Common myeloid progenitor, CD34-positive (primary cell): ENCODE measurements around the gene SDCCAG8.

Experiments
- CTCF ChIA-PET: fragments of 350-600 bp; sonication (Branson Sonifier 250); formaldehyde crosslinking; loops from one replicate; lab custom pipeline; 2021; ENCODE audit warnings: antibody characterized with exemption; lab: Charles Lee
- POLR2A ChIA-PET: fragments of 350-600 bp; sonication (Branson Sonifier 250); formaldehyde crosslinking; loops from one replicate; lab custom pipeline; 2021; ENCODE audit warnings: antibody characterized with exemption; lab: Charles Lee
- DNase-seq, 3 donors: peaks; one replicate each; pipeline versions ENCODE4 v3.0.0 to v3.0.0-alpha.2; 2013
- H3K27ac ChIP-seq, 2 experiments: 1 replicate in 1 of 2; 2 replicates in 1 of 2; pipeline ENCODE4 v1.7.0; 2013; ENCODE audit warnings: inconsistent platforms in 2 of 2, low read length in 2 of 2, mild to moderate bottlenecking in 2 of 2, low read depth in 1 of 2, moderate library complexity in 1 of 2; ENCODE audit not compliant: severe bottlenecking in 2 of 2, insufficient read depth in 1 of 2, poor library complexity in 1 of 2
- H3K27me3 ChIP-seq, 5 experiments: replicated peaks in 2 of 5; 1 replicate in 3 of 5; 2 replicates in 2 of 5; pipeline versions ENCODE4 v1.6.1 to v1.7.0; 2013; ENCODE audit warnings: low read length in 4 of 5, mild to moderate bottlenecking in 2 of 5, moderate library complexity in 2 of 5, inconsistent platforms in 1 of 5; ENCODE audit not compliant: insufficient read depth in 5 of 5, control insufficient read depth in 4 of 5
- H3K36me3 ChIP-seq, 4 experiments: 1 replicate in 2 of 4; 2 replicates in 2 of 4; pipeline versions ENCODE4 v1.6.1 to v1.7.0; 2013; ENCODE audit warnings: low read length in 3 of 4, control low read depth in 1 of 4, mild to moderate bottlenecking in 1 of 4; ENCODE audit not compliant: control insufficient read depth in 4 of 4, insufficient read depth in 4 of 4
- H3K4me1 ChIP-seq, 4 experiments: 1 replicate in 3 of 4; 2 replicates in 1 of 4; pipeline versions ENCODE4 v1.6.1 to v1.7.1; 2013; ENCODE audit warnings: low read length in 3 of 4, mild to moderate bottlenecking in 3 of 4, control low read depth in 1 of 4, inconsistent platforms in 1 of 4, moderate library complexity in 1 of 4; ENCODE audit not compliant: control insufficient read depth in 4 of 4, insufficient read depth in 4 of 4; ENCODE audit errors: control extremely low read depth in 1 of 4
- H3K4me3 ChIP-seq, 7 experiments: 1 replicate in 4 of 7; 2 replicates in 3 of 7; pipeline versions ENCODE4 v1.5.1 to v1.7.0; 2013; ENCODE audit warnings: mild to moderate bottlenecking in 7 of 7, low read length in 6 of 7, moderate library complexity in 6 of 7, inconsistent platforms in 2 of 7, low read depth in 2 of 7, control low read depth in 1 of 7; ENCODE audit not compliant: insufficient read depth in 4 of 7, control insufficient read depth in 1 of 7; ENCODE audit errors: extremely low read depth in 1 of 7
- H3K9me3 ChIP-seq, 5 experiments: 1 replicate in 4 of 5; 2 replicates in 1 of 5; pipeline versions ENCODE4 v1.6.1 to v1.7.1; 2013; ENCODE audit warnings: low read length in 4 of 5, mild to moderate bottlenecking in 2 of 5, inconsistent platforms in 1 of 5, low read depth in 1 of 5, moderate library complexity in 1 of 5; ENCODE audit not compliant: control insufficient read depth in 4 of 5, insufficient read depth in 2 of 5; ENCODE audit errors: control extremely low read depth in 1 of 5
- WGBS: methylation state at CpG from one replicate; pipeline ENCODE4 v1.1.5; 2013; ENCODE audit not compliant: insufficient coverage; 5-methylcytosine and 5-hydroxymethylcytosine counted together

SDCCAG8 gene

GRCh38 chr1:243493156-243494129, 237.6 kb downstream of the SDCCAG8 start:
- 98% methylated on average over 7 of the region's 14 CpGs for WGBS
- H3K4me3 ChIP-seq: no peak overlapping the region
- DNase-seq: no peak
- no peak overlapping the region for H3K27ac ChIP-seq
- no peaks in the 10 kb centered on the region for H3K27me3 ChIP-seq
- H3K4me1 ChIP-seq: peaks cover 0 to 25% (median 21%) of the 10 kb centered on the region in 4 experiments
- H3K9me3 ChIP-seq: no peaks in the 10 kb centered on the region
- POLR2A ChIA-PET: interaction anchor here (0.9 kb wide), 1 partner anchor 11 kb away, joined by 3 read pairs; no protein-coding TSS in a partner anchor
- CTCF ChIA-PET: interaction anchor here (1.2 to 1.5 kb wide), 4 partner anchors 10 to 84 kb away, joined by 3 read pairs; no protein-coding TSS in a partner anchor
- H3K36me3 ChIP-seq: peaks cover 6 to 38% (median 26%) of the 10 kb centered on the region in 4 experiments

GRCh38 chr1:243494741-243495431, 239.0 kb downstream of the SDCCAG8 start:
- Histone ChIP-seq H3K4me3 (no peak overlapping the region), H3K4me1 (peaks cover 0 to 25% (median 21%) of the 10 kb centered on the region in 4 experiments), H3K27me3 (no peaks in the 10 kb centered on the region), H3K27ac (no peak overlapping the region), H3K36me3 (peaks cover 0 to 29% (median 27%) of the 10 kb centered on the region in 4 experiments), H3K9me3 (no peaks in the 10 kb centered on the region)
- ChIA-PET CTCF (interaction anchor here (1.0 to 1.8 kb wide), 4 partner anchors 9 to 21 kb away, joined by 3 to 9 read pairs (median 3); no protein-coding TSS in a partner anchor), POLR2A (no interaction called here)
- WGBS: 91% methylated on average over 14 of the region's 15 CpGs
- DNase-seq: peak in 1 of 3 donors; percentile 25

GRCh38 chr1:243495442-243496186, 239.8 kb downstream of the SDCCAG8 start:
- Histone ChIP-seq H3K36me3 (peaks cover 0 to 31% (median 25%) of the 10 kb centered on the region in 4 experiments), H3K4me1 (peaks cover 0 to 25% (median 21%) of the 10 kb centered on the region in 4 experiments), H3K4me3 (peak overlapping the region in 4 of 7 experiments; percentile 6 to 64 (median 44)), H3K9me3 (no peaks in the 10 kb centered on the region), H3K27me3 (no peaks in the 10 kb centered on the region), H3K27ac (peak overlapping the region; percentile 62 to 84)
- ChIA-PET CTCF (interaction anchor here (0.6 to 1.8 kb wide), 6 partner anchors 8 to 162 kb away, joined by 3 to 9 read pairs (median 3); no protein-coding TSS in a partner anchor), POLR2A (no interaction called here)
- peak; percentile 73 to 94 (median 92) for DNase-seq
- WGBS: 63% methylated on average over 24 of the region's 24 CpGs

- peaks cover 0 to 28% (median 22%) of the 10 kb centered on the region in 4 experiments for H3K36me3 ChIP-seq
- WGBS: 56% methylated on average over 9 of the region's 19 CpGs
- ChIA-PET POLR2A (no interaction called here), CTCF (interaction anchor here (1.0 to 1.8 kb wide), 4 partner anchors 8 to 14 kb away, joined by 3 to 9 read pairs (median 4); no protein-coding TSS in a partner anchor)
- peaks cover 0 to 25% (median 21%) of the 10 kb centered on the region in 4 experiments for H3K4me1 ChIP-seq
- H3K27me3 ChIP-seq: no peaks in the 10 kb centered on the region
- peak overlapping the region; percentile 62 to 84 for H3K27ac ChIP-seq
- H3K9me3 ChIP-seq: no peaks in the 10 kb centered on the region
- H3K4me3 ChIP-seq: peak overlapping the region in 4 of 7 experiments; percentile 6 to 64 (median 44)
- no peak for DNase-seq
Measured at GRCh38 chr1:243496187-243496646, 240.4 kb downstream of the SDCCAG8 start.

- H3K4me1 ChIP-seq: peaks cover 0 to 25% (median 21%) of the 10 kb centered on the region in 4 experiments
- peak overlapping the region in 1 of 2 experiments; percentile 84 for H3K27ac ChIP-seq
- ChIA-PET POLR2A (no interaction called here), CTCF (interaction anchor here (1.1 to 1.8 kb wide), 2 partner anchors 10 to 14 kb away, joined by 4 to 9 read pairs; no protein-coding TSS in a partner anchor)
- WGBS: 96% methylated on average over 11 of the region's 11 CpGs
- no peaks in the 10 kb centered on the region for H3K27me3 ChIP-seq
- no peak overlapping the region for H3K4me3 ChIP-seq
- DNase-seq: no peak
- no peaks in the 10 kb centered on the region for H3K9me3 ChIP-seq
- peaks cover 0 to 28% (median 22%) of the 10 kb centered on the region in 4 experiments for H3K36me3 ChIP-seq
Measured at GRCh38 chr1:243496806-243497205, 241.0 kb downstream of the SDCCAG8 start.

- ChIA-PET CTCF (no interaction called here), POLR2A (no interaction called here)
- 95% methylated on average over 10 of the region's 10 CpGs for WGBS
- peaks cover 0 to 34% (median 26%) of the 10 kb centered on the region in 4 experiments for H3K36me3 ChIP-seq
- H3K4me1 ChIP-seq: peaks cover 0 to 25% (median 21%) of the 10 kb centered on the region in 4 experiments
- DNase-seq: no peak
- H3K27ac ChIP-seq: no peak overlapping the region
- no peak overlapping the region for H3K4me3 ChIP-seq
- no peaks in the 10 kb centered on the region for H3K27me3 ChIP-seq
- no peaks in the 10 kb centered on the region for H3K9me3 ChIP-seq
Measured at GRCh38 chr1:243497939-243498681, 242.3 kb downstream of the SDCCAG8 start.
